Epithelial cell of esophagus (primary cell): ENCODE measurements around the gene RANBP2.

Source experiments
- DNase-seq: peaks from one replicate; pipeline ENCODE4 v3.0.0; 2010; ENCODE audit warnings: low read depth
- H3K4me3 ChIP-seq: 2 replicates; pipeline ENCODE4 v1.5.1; 2011; ENCODE audit warnings: mild to moderate bottlenecking, low read length, control low read depth
- TF ChIP-seq, protein P1 (sequence below): IDR thresholded peaks from 2 replicates; pipeline ENCODE4 v1.5.1; 2011; ENCODE audit warnings: low read depth, mild to moderate bottlenecking, low read length, control low read depth, inconsistent platforms; ENCODE audit not compliant: insufficient read depth; ENCODE audit errors: missing control alignments

Gene RANBP2

DNA sequence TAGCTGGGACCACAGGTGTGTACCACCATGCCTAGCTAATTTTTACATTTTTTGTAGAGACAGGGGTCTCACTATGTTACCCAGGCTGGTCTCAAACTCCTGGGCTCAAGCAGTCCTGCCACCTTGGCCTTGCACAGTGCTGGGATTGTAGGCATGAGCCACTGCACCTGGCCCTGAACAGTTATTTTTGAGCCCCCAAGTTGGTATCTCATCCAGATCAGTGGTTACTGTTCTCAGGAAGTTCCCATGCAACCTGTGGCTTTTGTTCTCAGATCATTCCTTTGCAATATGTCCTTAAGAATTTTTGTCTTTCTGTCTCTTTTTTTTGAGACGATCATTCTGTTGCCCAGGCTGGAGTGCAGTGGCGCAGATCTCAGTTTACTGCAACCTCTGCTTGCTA, 59.6 kb downstream of the RANBP2 start:
- H3K4me3 ChIP-seq = no peak overlapping the region
- no peak for DNase-seq
- TF ChIP-seq, protein P1, sequence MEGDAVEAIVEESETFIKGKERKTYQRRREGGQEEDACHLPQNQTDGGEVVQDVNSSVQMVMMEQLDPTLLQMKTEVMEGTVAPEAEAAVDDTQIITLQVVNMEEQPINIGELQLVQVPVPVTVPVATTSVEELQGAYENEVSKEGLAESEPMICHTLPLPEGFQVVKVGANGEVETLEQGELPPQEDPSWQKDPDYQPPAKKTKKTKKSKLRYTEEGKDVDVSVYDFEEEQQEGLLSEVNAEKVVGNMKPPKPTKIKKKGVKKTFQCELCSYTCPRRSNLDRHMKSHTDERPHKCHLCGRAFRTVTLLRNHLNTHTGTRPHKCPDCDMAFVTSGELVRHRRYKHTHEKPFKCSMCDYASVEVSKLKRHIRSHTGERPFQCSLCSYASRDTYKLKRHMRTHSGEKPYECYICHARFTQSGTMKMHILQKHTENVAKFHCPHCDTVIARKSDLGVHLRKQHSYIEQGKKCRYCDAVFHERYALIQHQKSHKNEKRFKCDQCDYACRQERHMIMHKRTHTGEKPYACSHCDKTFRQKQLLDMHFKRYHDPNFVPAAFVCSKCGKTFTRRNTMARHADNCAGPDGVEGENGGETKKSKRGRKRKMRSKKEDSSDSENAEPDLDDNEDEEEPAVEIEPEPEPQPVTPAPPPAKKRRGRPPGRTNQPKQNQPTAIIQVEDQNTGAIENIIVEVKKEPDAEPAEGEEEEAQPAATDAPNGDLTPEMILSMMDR = no peak

DNA sequence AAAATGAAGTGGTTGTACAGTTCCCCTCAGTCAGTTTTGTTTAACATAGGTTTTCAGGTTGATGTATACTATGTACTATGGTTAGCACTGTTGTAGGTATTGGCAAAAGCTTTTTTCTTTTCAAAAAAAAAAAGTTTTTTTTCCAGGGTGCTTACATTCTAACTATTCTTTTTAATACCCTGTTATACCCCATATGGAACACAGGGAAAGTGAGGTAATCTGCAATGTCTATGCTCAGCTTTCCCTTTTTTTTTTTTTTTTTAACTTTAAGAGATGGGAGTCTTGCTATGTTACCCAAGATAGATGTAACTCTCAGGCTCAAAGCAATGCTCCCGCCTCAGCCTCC, 66.7 kb downstream of the RANBP2 start:
- DNase-seq = no peak
- peak overlapping the region; percentile 73 for H3K4me3 ChIP-seq
- TF ChIP-seq, protein P1 = no peak

- TF ChIP-seq, protein P1 = no peak
- DNase-seq = peak; percentile 90
- H3K4me3 ChIP-seq = peak within 1 kb of the TSS; percentile 73
Observed at GRCh38 chr2:108786354-108787215, 67.3 kb downstream of the RANBP2 start, which contains the start of gene CCDC138. CCDC138 (plus strand) TSS chr2:108786771; CDS start chr2:108786823, 52 bp downstream.

DNA sequence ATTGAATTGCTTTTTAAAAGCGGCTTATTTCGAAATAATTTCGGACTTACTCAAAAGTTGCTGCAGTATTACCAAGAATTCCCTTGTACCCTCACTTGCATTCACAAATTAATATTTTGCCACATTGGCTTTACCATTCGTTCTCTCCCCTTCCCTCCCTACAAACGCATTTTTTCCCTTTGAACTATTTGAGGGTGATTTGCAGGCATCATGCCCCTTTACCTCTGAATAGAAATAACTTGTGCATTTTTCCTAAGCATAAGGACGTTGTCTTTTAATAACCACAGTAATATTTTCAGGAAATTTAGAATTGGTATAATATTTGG, 67.9 kb downstream of the RANBP2 start:
- DNase-seq = no peak
- TF ChIP-seq, protein P1 = no peak
- H3K4me3 ChIP-seq = peak overlapping the region; percentile 73

DNA sequence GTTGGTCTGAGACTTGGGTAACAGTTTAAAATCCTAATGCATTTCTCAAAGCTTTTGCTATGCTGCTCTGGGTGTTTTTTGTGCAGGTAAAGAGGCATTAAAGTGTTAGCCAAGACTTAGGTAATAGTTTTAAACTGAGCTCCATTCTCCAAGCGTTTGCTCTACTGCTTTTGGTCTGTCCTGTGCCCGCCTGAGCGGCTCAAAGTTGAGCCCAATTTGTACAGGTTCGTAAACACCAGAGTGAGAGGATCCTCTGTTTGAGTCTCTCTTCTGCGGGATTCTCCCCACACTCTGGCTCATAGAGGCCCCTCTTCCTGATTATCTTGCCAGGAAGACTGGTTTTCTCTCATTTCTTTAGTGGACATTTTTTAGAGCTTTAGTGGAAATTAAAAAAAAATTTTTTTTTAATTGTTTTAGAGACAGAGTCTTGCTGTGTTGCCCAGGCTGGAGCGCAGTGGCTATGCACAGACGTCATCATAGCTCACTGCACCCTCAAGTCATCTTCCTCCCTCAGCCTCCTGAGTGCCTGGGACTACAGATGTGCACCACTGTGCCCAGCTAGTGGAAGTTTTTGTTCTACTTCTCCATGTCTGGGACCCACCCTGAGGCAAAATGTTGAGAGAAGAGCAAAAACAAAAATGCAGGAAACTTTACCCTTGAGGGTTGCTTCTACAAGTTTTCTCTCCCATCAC, 83.9 kb downstream of the RANBP2 start:
- TF ChIP-seq, protein P1 = no peak
- DNase-seq = no peak
- H3K4me3 ChIP-seq = no peak overlapping the region

- no peak for DNase-seq
- TF ChIP-seq, protein P1 = no peak
- H3K4me3 ChIP-seq = no peak overlapping the region
Observed at GRCh38 chr2:108805032-108805431, 85.8 kb downstream of the RANBP2 start.

GRCh38 chr2:108805782-108806181, 86.5 kb downstream of the RANBP2 start:
- no peak for DNase-seq
- H3K4me3 ChIP-seq = no peak overlapping the region
- TF ChIP-seq, protein P1 = no peak
